Measurements from ENCODE around the gene EMX1.

Gene EMX1

GRCh38 chr2:72953528-72953927, 36.2 kb downstream of the EMX1 start:
- peak overlapping the region; percentile 68 for H3K27ac Mint-ChIP-seq

GRCh38 chr2:72953976-72954375, 36.7 kb downstream of the EMX1 start:
- Mint-ChIP-seq H3K27me3 (no peaks in the 10 kb centered on the region), H3K27ac (peak overlapping the region; percentile 68), H3K36me3 (ENCODE audit: low read depth) (no peaks in the 10 kb centered on the region), H3K9me3 (no peaks in the 10 kb centered on the region), H3K4me1 (ENCODE audit: low read depth) (peaks cover 19% of the 10 kb centered on the region), H3K4me3 (peak overlapping the region; percentile 64)

More at GRCh38 chr2:72953528-72953927, 36.2 kb downstream of the EMX1 start:
- Mint-ChIP-seq H3K9me3 (no peaks in the 10 kb centered on the region), H3K36me3 (ENCODE audit: low read depth) (no peaks in the 10 kb centered on the region), H3K27me3 (no peaks in the 10 kb centered on the region), H3K4me1 (ENCODE audit: low read depth) (peaks cover 19% of the 10 kb centered on the region), H3K4me3 (no peak overlapping the region)

GRCh38 chr2:72954376-72955227, 37.3 kb downstream of the EMX1 start:
- Mint-ChIP-seq H3K4me3 (peak overlapping the region; percentile 64), H3K27ac (peak overlapping the region; percentile 68), H3K27me3 (no peaks in the 10 kb centered on the region), H3K4me1 (ENCODE audit: low read depth) (peaks cover 19% of the 10 kb centered on the region), H3K36me3 (ENCODE audit: low read depth) (no peaks in the 10 kb centered on the region), H3K9me3 (no peaks in the 10 kb centered on the region)

GRCh38 chr2:72955228-72956049, 38.1 kb downstream of the EMX1 start:
- no peak overlapping the region for H3K27ac Mint-ChIP-seq
- no peaks in the 10 kb centered on the region for H3K36me3 Mint-ChIP-seq (ENCODE audit: low read depth)
- H3K9me3 Mint-ChIP-seq: no peaks in the 10 kb centered on the region
- H3K4me3 Mint-ChIP-seq: no peak overlapping the region
- H3K4me1 Mint-ChIP-seq (ENCODE audit: low read depth): peaks cover 19% of the 10 kb centered on the region
- H3K27me3 Mint-ChIP-seq: no peaks in the 10 kb centered on the region

- Mint-ChIP-seq H3K4me1 (ENCODE audit: low read depth) (peaks cover 19% of the 10 kb centered on the region), H3K9me3 (no peaks in the 10 kb centered on the region), H3K27ac (no peak overlapping the region), H3K27me3 (no peaks in the 10 kb centered on the region), H3K4me3 (no peak overlapping the region), H3K36me3 (ENCODE audit: low read depth) (no peaks in the 10 kb centered on the region)
These were observed 38.7 kb downstream of the EMX1 start for GRCh38 chr2:72956050-72956395.

GRCh38 chr2:72956936-72957335, 39.6 kb downstream of the EMX1 start:
- H3K27ac Mint-ChIP-seq: no peak overlapping the region

GRCh38 chr2:72958542-72959385, 41.4 kb downstream of the EMX1 start:
- Mint-ChIP-seq H3K27ac (no peak overlapping the region), H3K9me3 (no peaks in the 10 kb centered on the region), H3K4me1 (ENCODE audit: low read depth) (peaks cover 15% of the 10 kb centered on the region), H3K36me3 (ENCODE audit: low read depth) (no peaks in the 10 kb centered on the region), H3K27me3 (no peaks in the 10 kb centered on the region), H3K4me3 (no peak overlapping the region)

More at GRCh38 chr2:72956936-72957335, 39.6 kb downstream of the EMX1 start:
- Mint-ChIP-seq H3K27me3 (no peaks in the 10 kb centered on the region), H3K4me1 (ENCODE audit: low read depth) (peaks cover 19% of the 10 kb centered on the region), H3K4me3 (no peak overlapping the region), H3K36me3 (ENCODE audit: low read depth) (no peaks in the 10 kb centered on the region), H3K9me3 (no peaks in the 10 kb centered on the region)

GRCh38 chr2:72959554-72959953, 42.2 kb downstream of the EMX1 start:
- peaks cover 8% of the 10 kb centered on the region for H3K4me1 Mint-ChIP-seq (ENCODE audit: low read depth)

GRCh38 chr2:72959995-72960981, 43.0 kb downstream of the EMX1 start:
- no peaks in the 10 kb centered on the region for H3K27me3 Mint-ChIP-seq
- H3K27ac Mint-ChIP-seq: no peak overlapping the region
- H3K9me3 Mint-ChIP-seq: no peaks in the 10 kb centered on the region
- no peak overlapping the region for H3K4me3 Mint-ChIP-seq
- peaks cover under 1% of the 10 kb centered on the region for H3K4me1 Mint-ChIP-seq (ENCODE audit: low read depth)
- H3K36me3 Mint-ChIP-seq (ENCODE audit: low read depth): no peaks in the 10 kb centered on the region

More at GRCh38 chr2:72959554-72959953, 42.2 kb downstream of the EMX1 start:
- Mint-ChIP-seq H3K9me3 (no peaks in the 10 kb centered on the region), H3K27ac (no peak overlapping the region), H3K36me3 (ENCODE audit: low read depth) (no peaks in the 10 kb centered on the region), H3K27me3 (no peaks in the 10 kb centered on the region), H3K4me3 (no peak overlapping the region)

- Mint-ChIP-seq H3K9me3 (no peaks in the 10 kb centered on the region), H3K27me3 (no peaks in the 10 kb centered on the region), H3K27ac (no peak overlapping the region), H3K4me1 (ENCODE audit: low read depth) (no peaks in the 10 kb centered on the region), H3K4me3 (no peak overlapping the region), H3K36me3 (ENCODE audit: low read depth) (no peaks in the 10 kb centered on the region)
These were observed 43.9 kb downstream of the EMX1 start for GRCh38 chr2:72961036-72961720.

- no peaks in the 10 kb centered on the region for H3K9me3 Mint-ChIP-seq
- no peak overlapping the region for H3K4me3 Mint-ChIP-seq
- H3K27me3 Mint-ChIP-seq: no peaks in the 10 kb centered on the region
- H3K36me3 Mint-ChIP-seq (ENCODE audit: low read depth): no peaks in the 10 kb centered on the region
- no peak overlapping the region for H3K27ac Mint-ChIP-seq
- H3K4me1 Mint-ChIP-seq (ENCODE audit: low read depth): no peaks in the 10 kb centered on the region
These were observed 44.6 kb downstream of the EMX1 start for GRCh38 chr2:72961853-72962468.

GRCh38 chr2:72962911-72963310, 45.6 kb downstream of the EMX1 start:
- H3K27ac Mint-ChIP-seq: no peak overlapping the region
- H3K27me3 Mint-ChIP-seq: no peaks in the 10 kb centered on the region
- H3K4me1 Mint-ChIP-seq (ENCODE audit: low read depth): no peaks in the 10 kb centered on the region
- H3K9me3 Mint-ChIP-seq: no peaks in the 10 kb centered on the region
- no peaks in the 10 kb centered on the region for H3K36me3 Mint-ChIP-seq (ENCODE audit: low read depth)
- no peak overlapping the region for H3K4me3 Mint-ChIP-seq

Measured in stimulated activated naive CD8-positive, alpha-beta T cell treated with anti-CD3 and anti-CD28 coated beads, Interleukin-15, Interleukin-2, amounts not matched to agents 100 ng/mL and 50 ng/mL, for 24 hours (primary cell).